HEK293T (cell line): Measurements from ENCODE around the gene TRIL.

Source experiments
- BHLHE40 ChIP-seq: fragments of 450-650 bp; IDR thresholded peaks from 2 replicates; pipeline ENCODE4 v1.6.1; 2016; ENCODE audit warnings: mild to moderate bottlenecking, moderate library complexity, borderline replicate concordance
- CTBP1 ChIP-seq: fragments of 450-650 bp; IDR thresholded peaks from 2 replicates; pipeline ENCODE4 v1.6.1; 2016; ENCODE audit warnings: borderline replicate concordance
- ELF4 ChIP-seq: fragments of 450-650 bp; IDR thresholded peaks from 2 replicates; pipeline ENCODE4 v1.6.1; 2017; ENCODE audit warnings: antibody characterized with exemption
- FOXK2 ChIP-seq: fragments of 450-650 bp; IDR thresholded peaks from 2 replicates; pipeline ENCODE4 v1.6.1; 2016; ENCODE audit warnings: mild to moderate bottlenecking
- HDGF ChIP-seq: fragments of 450-650 bp; IDR thresholded peaks from 2 replicates; pipeline ENCODE4 v1.6.1; 2017; ENCODE audit warnings: antibody characterized with exemption, borderline replicate concordance
- LEF1 ChIP-seq: fragments of 450-650 bp; IDR thresholded peaks from 2 replicates; pipeline ENCODE4 v1.6.1; 2017; ENCODE audit warnings: mild to moderate bottlenecking, borderline replicate concordance
- NFRKB ChIP-seq: fragments of 450-650 bp; IDR thresholded peaks from 2 replicates; pipeline ENCODE4 v1.6.1; 2016; ENCODE audit warnings: mild to moderate bottlenecking, moderate library complexity
- SP1 ChIP-seq: fragments of 450-650 bp; IDR thresholded peaks from 2 replicates; pipeline ENCODE4 v1.6.1; 2017
- SUZ12 ChIP-seq: fragments of 450-650 bp; IDR thresholded peaks from 2 replicates; pipeline ENCODE4 v1.6.1; 2016; ENCODE audit warnings: mild to moderate bottlenecking
- ZNF384 ChIP-seq: fragments of 450-650 bp; IDR thresholded peaks from 2 replicates; pipeline ENCODE4 v1.6.1; 2016
- TF ChIP-seq, protein P1 (sequence below): fragments of 450-650 bp; IDR thresholded peaks from 2 replicates; pipeline ENCODE4 v1.6.1; 2016

DNA sequence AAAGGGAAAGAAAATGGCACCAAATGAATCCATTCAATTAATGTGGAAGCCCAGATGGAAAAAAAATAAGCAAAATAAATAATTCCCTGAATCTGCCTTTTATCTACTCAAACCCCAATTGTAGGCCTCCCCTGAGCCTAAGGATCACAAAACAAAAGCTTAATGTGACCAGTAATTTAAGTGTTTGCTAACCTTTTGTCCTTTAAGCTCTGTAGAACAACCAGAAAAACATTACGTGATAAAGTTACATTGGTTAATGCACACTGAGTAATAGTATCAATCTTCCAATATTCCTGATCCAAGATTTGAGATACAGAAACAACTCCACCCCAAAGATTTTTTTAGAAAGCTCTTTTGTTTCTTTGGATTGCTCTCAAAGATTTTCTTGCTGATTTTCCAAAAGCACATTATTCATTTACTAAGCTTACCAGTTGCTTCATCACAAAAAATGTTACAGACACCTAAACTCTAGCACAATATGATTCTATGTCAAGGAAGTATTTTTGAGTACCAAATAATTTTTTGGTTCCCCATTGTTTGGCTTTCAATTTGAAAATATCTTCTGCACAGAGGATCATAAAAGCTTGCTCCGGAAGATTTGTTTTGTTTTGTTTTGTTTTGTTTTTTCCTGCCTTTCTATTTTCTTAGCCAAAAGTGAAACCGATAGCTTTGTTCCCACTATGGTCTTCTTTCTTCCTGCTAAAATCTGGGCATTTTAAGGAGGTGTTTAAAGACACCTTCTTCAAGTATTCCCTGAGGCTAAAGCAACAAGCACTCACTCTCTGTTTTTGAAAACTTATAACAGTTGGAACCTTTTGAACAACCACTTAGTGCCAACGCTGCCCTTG, 54.2 kb downstream of the TRIL start:
- TF ChIP-seq NFRKB = no peak
- TF ChIP-seq ZNF384 = no peak
- no peak for TF ChIP-seq HDGF
- TF ChIP-seq FOXK2 = no peak
- no peak for TF ChIP-seq CTBP1
- no peak for TF ChIP-seq BHLHE40
- no peak for TF ChIP-seq SUZ12
- no peak for TF ChIP-seq SP1
- no peak for TF ChIP-seq ELF4
- no peak for TF ChIP-seq LEF1
- TF ChIP-seq, protein P1, sequence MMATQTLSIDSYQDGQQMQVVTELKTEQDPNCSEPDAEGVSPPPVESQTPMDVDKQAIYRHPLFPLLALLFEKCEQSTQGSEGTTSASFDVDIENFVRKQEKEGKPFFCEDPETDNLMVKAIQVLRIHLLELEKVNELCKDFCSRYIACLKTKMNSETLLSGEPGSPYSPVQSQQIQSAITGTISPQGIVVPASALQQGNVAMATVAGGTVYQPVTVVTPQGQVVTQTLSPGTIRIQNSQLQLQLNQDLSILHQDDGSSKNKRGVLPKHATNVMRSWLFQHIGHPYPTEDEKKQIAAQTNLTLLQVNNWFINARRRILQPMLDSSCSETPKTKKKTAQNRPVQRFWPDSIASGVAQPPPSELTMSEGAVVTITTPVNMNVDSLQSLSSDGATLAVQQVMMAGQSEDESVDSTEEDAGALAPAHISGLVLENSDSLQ = no peak
